OCI-M2 (cell line): Measurements from ENCODE around the gene RPL28.
"Not testable (repeated sequence)": the region's sequence is repeated elsewhere in the genome, so short reads cannot be mapped to it uniquely, and the experiment has no call there.

Experiments
- DNase-seq: peaks from one replicate; lab custom pipeline; 2025; ENCODE audit not compliant: unreplicated experiment; lab: John Stamatoyannopoulos, UW

RPL28 gene

DNA sequence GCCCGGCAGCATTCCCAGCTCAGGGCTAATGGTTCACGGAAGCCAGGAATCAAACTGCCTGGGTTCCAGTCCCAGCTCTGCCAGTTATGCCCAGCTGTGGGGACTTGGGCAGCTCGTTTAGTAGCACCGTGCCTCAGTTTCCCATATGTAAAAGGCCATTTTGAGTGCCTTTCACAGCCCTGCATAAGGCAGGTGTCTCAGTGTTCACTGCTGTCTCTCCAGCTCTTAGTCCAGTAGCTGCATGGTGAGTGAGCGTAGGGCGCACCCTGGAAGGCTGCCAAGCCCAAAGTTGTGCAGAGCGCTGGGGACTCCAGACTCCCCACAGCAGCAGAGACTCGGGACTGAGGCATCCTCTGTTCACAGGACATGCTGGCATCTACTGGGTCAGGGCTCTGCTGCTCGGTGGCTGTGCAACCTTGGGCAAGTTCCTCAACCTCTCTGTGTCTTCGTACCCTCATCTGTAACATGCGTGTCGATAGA, 5.5 kb downstream of the RPL28 start:
- DNase-seq: no peak

DNA sequence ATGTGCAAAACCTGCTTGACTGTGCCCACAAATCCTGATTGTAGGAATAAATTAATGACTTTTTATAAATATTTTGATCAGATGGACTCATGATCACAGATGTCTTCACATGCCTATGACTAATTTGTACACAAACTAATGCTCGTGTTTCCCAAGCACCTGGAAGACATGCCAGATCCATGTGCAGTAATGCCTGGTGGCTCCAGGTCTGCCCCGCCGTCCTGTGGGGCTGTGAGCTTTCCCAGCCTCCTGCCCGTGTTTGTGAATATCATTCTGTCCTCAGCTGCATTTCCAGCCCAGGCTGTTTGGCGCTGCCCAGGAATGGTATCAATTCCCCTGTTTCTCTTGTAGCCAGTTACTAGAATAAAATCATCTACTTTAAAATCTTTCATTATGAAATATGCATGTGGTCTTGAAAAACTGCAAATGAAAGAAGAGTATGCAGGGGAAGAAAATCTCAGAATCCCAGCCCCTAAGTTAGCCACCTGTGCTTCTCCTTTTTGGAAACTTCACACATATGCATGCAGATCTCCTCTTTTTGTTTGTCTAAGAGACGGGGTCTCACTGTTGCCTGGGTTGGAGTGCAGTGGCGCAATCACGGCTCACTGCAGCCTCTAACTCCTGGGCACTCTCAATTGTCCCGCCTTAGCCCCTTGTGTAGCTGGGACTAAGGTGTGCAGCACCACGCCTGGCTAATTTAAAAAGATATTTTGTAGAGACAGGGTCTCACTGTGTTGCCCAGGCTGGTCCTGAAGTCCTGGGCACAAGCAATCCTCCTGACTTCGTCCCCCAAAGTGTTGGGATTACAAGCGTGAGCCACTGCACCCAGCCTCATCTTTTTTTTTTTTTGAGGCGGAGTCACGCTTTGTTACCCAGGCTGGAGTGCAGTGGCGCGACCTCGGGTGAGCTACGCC, 6.2 kb downstream of the RPL28 start:
- no peak for DNase-seq

DNA sequence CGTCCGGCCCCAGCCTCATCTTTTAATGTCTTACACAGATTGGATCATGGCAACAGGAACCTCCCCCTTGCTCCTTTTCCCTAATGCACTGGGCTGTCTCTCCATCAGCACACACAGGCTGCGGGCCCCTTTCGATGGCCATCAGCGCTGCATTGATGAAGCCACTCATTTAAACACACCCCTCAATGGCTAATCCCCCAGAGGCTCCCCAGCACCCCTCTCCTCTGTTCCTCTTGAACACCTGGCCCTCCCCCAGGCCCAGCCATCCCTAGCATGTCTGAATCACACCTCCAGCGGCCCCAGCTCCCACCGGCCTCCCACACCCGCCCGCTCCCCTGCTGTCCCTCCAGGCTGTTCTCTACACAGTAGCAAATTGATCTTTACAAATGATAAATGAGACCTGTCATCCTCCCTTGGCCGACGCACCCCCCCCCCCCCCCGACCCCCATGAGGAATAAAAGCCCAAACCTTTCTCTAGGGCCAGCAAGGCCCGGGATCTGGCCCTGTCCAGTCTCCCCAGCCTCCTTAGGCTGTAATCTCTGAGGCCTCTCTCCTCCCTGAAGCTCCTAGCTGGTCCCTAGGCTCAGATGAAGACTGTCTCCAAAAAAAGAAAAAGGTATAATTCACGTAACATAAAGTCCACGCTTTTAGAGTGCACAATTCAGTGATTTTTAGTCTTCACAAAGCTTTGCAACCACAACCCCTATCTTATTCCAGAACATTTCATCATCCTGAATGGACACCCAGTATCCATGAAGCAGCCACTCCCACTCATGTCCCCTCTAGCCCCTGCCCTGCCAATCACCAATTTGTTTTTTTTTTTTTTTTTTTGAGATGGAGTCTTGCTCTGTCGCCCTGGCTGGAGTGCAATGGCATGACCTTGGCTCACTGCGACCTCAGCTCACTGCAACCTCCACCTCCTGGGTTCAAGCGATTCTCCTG, 7.4 kb downstream of the RPL28 start:
- DNase-seq: no peak

DNA sequence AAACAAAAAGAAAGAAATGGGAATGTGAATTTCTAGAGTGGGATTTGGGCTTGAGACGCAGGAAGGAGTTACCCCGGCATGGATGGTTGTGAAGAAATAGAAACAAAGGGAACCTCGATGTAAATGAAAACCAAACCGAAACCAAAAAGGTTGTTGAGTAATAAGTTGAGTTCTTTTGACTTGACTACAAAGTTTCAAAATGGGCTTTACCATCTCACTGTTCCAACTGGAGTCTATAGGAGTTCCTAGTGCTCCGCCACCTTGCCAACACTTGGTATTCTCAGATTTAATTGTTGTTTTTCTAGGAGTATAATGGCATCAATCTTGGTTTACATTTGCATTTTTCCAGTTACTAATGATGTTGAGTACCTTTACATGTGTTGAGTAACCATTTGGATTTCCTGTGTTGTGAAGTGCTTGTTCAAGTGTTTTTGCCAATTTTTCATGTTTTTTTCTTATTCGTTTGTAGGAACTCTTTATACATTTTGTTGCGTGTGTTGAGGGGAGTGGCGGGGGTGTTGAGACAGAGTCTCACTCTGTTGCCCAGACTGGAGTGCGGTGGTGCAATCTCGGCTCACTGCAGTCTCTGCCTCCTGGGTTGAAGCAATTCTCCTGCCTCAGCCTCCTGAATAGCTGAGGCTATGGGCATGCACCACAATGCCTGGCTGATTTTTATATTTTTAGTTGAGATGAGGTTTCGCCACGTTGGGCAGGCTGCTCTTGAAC, 12.6 kb downstream of the RPL28 start:
- DNase-seq: no peak

DNA sequence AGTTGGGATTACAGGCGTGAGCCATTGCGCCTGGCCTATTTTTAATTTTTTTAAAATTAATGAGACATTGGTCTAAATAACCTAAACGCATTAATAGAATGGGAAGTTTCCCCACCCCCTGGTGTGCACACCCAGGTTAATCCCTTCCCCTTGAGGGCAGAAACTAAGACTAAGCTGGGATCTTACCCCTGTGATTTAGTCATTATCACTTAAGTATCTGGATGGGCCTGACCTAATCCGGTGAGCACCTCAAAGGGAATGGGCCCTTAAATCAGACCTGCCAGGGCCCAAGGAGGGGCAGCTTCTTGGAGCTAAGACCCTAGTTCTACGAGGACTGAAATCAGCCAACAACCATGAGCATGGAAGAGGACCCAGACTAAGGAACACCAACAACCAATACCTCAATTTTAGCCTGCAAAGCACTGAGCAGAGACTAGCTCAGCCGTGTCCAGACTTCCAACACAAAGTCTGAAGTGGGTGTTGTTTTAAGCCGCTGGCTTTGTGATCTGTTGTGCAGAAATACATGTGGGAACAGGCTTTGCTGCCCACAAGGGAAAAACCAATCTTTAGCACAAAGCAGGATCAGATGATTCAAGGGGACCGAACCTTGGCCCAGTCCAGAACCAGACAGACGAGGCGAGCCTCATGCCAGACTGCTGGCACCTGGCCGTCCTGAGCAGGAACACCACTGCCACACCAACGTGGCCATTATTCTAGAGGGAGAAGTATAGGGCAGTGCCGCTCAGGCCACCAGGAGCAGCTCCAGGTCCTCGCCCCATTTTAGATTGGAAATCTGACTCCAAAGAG, 14.8 kb downstream of the RPL28 start:
- DNase-seq: no peak

DNA sequence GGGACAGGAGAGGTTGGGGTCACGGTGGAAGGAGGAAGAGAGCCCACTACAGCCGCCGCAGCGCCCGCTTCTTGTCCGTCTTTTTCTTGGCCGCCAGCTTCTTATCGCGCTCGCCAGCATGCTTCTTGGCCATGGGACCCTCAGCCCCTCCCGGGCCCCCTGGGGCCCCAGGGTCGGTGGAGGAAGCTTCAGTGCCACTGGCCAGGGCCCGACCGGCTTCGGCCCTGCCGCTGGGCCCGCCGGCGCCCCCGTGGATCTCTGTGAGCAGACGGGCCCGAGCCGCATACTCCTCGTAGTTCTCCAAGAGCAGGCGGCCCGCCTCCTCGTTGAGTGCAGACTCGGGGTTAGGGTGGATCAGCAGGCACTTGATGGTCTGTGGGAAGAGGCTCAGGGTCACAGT, 15.7 kb downstream of the RPL28 start:
- DNase-seq: not testable (repeated sequence)

DNA sequence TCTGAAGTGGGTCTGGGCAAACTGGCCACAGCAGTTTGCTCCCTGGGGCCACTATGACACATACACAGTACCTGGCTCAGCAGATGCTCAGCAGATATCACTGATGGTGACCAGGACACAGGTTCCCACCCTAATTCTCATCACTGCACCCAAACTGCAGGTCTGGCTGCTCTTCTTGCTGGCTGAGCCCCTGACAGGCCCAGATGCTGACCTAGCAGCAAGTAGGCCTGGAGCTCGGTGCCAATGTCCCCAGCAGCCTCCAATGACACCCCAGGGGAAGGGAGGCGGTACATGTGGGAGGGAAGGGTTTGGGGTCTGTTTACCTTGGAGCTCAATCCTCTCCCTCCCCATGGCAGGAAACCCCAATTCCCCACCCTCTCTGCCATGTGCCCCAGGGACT, 16.8 kb downstream of the RPL28 start:
- DNase-seq: no peak

DNA sequence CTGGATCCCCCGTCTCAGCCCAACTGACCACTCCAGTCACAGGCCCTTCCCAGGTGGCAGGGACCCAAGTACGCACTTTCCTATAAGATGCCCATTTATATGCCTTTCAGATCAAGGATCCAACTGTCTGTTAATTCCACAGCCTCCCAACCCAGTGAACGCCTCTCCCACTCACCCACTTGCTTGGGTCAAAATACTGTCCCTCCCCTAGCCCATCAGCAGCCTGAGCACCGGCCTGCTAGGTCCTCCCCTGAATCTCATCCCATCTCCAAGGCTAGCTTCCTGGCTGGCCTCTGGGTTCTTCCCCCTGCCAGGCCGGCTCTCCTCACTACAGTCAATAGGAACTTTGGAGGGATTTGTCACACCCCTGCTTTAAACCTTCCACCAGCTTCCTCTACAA, 19.9 kb downstream of the RPL28 start:
- DNase-seq: no peak

DNA sequence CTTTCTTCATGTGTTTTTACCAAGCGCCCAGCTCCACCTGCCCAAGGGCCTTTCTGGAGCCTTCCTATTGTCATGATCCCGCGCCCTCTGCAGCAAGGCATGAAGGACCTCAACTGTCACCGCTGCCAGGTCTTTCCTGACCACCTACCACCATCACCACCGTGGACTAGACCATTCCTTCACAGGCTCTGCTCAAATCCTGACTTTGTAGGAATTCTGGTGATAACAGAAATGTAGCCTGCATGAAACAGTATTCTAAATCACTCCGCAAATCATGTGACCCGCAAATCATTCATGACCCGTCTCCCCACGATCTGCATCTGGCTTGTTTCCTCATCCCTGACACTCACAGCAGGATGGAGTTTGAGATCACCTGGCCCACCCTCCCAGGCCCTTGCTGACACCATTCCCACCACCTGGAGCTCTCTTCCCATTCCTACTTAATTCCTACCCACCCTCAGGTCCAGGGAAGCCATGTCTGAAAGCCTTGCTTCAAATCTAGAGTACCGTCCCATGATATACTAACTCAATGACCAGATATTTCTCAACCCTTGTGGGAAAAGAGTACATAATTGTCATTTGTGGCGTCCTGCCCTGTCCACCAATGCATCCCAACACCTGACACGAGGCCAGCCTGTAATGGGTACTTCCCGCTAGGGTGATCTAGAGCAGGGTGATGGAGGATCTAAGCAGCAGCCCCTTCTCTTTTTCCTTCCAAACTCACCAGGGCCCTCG, 20.5 kb downstream of the RPL28 start:
- DNase-seq: no peak

DNA sequence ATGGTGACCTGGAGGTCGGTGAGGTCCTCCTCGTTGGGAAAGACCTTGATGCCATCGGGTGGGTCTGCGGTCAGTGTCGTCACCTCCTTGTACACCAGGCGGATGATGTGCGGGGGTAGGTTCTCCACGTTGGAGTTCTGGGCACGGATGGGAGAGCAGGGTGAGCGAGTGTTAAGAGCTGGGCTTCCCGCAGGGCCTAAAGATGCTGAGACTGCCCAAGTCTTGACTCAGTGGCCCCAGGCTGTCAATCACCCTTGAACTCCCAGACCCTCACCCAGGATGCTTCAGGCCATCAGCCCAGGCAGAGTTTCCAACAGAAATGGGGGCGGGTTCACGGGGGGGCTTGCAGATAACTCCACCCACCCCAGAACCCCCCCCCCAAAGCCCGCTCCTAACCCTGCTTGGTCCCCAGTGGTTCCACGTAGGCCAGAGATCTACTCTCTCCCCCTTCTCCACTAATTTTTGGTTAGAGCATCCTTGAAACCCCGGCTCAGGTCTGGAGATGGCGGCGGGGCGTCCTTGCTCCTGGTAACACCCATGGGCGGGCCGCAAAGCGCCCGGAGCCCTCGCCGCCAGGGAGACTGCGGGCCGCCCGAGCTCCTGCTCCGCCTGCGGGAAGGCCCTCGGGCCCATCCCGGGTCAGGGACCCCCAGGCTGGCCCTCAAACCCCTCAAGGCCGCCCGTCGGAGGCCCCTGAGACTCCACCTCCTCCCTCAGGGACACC, 21.3 kb downstream of the RPL28 start:
- DNase-seq: no peak

DNA sequence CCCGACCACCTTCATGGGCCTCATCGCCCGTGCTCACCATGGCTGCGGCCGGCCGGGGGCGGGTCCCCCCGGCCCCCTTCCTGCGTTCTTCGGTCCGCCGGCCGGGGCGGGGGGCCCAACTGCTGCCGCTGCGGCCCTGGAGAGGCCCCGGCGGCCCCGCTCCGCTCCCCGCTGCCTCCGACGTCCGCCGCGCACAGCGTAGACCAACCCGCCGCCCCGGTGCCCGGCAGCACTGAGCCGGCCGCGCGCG, 21.7 kb downstream of the RPL28 start, which contains the start of gene UBE2S:
Gene UBE2S, minus strand, starts transcription at position 239 of the 250 bp plus-strand sequence. Its CDS starts 199 bp downstream, at position 40.
- not testable (repeated sequence) for DNase-seq

DNA sequence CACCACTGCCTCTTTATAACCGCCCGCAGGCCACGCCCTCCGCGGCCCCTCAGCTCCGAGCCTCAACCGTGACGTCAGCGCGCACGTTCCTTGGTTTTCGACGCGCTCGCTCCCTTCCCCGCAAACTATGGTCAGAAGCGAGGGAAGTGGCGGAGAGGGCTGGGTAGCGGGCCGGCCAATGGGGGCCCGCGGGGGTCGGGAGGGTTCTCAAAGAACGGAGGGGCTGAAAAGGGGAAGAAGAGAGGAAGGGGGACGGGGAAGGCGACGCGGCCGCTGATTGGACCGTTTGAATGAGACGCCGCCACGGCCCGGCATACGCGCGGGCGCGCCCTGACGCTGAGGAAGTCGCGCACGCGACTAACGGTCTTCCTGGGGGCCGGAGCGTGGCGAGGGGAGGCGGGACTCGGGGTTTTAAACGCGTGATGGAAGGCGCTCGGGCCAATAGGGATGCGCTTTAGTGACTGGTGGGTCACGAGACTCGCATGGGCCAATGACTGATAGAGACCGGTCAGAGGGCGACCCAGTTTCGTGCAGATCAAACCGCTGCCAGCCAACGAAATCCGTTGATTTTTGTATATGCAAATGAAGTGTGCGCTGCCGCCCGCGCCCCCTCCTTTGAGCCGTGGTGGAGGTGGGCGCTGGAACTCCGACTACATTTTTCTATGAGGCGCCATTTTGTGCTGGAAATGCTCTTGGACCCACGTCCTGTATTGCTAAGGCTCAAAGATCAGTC, 22.2 kb downstream of the RPL28 start:
- DNase-seq: peak; percentile 95

DNA sequence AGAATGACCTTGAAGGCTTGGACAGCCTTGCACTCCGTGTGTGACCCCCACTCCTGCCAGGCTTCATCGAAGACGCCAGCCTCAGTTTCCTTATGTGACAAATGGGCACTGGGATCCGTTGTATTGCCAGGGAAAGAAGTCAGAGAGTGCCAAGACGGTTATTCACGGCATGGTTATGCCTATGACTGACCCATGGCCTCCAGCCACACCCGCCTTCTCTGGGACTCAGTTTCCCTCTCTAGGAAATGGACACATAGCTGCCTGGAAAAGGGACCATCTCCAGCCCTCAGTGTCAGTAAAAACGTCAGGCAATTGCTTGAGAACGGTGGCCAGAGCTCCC, 22.8 kb downstream of the RPL28 start:
- DNase-seq: no peak

DNA sequence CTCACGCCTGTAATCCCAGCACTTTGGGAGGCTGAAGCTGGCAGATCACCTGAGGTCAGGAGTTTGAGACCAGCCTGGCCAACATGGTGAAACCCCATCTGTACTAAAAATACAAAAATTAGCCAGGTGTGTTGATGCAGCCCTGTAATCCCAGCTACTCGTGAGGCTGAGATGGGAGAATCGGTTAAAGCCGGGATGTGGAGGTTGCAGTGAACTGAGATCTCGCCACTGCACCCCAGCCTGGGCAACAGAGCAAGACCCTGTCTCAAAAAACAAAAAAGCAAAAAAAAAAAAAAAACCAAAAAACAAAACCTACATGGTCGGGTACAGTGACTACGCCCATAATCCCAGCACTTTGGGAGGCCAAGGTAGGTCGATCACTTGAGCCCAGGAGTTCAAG, 23.4 kb downstream of the RPL28 start:
- not testable (repeated sequence) for DNase-seq

DNA sequence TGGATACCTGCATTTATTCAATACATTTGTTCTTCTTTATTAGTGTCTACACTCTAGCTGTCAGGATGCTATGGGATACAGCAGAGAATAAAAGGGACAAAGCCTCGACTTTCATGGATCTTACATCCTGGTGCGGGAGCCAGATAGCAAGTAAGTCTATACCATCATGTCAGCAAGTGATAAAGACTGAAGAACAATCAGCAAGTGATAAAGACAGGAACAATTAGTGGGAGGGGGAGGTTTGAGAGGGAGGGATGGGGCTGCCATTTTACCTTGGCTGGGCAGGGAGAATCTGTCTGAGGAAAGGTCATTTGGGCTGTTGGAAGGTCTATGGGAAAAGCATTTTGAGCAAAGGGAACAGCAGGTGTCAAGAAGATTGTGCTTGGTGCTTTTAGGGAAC, 24.4 kb downstream of the RPL28 start:
- no peak for DNase-seq

DNA sequence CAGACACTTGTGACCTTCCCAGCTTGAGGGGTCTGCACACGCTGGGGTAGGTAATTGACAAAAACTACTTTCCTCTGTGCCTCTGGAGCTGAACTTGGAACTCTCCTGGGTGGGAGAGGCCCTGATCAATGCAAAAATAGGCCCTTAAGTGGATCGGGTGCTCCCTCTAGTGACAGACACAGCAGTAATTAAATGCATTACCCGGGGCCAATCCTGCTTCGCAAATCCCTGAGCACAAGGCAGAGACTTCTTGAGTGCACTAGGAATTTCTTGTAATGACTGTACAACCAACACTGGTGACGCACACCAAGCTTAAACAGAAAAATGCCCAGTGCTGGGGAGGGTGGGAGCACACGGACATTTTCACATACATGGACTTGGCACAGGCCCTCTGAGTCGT, 32.5 kb downstream of the RPL28 start:
- DNase-seq: no peak

DNA sequence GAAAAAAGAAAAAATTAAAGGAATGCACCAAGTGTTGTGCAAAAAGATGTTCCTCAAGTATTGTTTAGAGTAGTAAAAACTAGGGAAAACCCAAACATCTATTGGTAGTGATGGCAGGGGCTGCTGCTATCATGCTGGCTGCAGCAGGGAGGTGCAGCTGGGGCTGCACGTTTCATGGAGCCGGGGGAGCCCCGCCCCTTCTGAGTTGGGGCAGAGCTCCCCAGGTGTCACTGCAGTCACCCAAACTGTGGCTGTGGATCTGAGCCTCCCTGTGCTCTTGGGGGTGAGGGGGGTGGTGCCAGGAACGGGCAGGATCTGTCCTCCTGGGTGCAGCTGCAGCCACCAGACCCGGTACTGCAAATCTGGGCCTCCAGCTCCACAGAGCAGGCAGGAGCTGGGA, 33.4 kb downstream of the RPL28 start:
- DNase-seq: no peak

DNA sequence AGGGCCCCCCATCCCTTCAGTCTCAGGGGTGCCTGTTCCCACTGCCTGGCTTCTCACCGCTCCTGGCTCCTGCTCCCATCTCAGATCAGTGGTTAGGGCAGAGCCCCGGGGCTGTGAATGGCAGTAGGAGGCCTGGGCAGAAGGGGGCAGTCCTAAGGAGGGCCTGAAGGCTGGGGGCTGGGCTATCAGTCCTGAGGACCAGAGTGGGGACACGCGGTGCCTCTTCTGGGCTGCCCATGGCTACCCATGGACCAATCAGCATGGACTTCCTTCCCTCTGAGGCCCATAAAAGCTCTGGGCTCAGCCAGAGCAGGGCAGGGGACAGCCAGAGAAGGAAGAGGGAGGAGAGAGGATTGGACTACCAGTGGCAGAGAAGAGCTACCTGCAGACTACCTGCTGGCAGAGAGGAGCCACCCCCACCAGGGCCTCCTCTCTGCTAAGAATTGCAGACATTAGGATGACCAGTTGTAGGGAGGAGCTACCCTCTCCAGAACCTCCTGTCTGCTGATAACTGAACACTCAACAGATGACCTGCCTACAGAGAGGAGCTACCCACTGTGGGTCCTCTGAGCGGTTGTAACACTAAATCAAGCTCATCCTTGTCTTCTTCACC, 34.0 kb downstream of the RPL28 start:
- DNase-seq: no peak
